ENCODE measurements around the gene LCAT. TPM values are rescaled to one million over a fixed set of nuclear protein-coding genes. Genes with fewer than 3 reads are reported as not detected.

LCAT gene
- 1 to 10 TPM; 9.1 to 9.9 TPM for total RNA-seq

- Mint-ChIP-seq H3K4me1 (peaks cover 21% of the 10 kb centered on the region), H3K9me3 (ENCODE audit: low read depth) (no peaks in the 10 kb centered on the region), H3K27ac (no peak within 1 kb of the TSS), H3K4me3 (no peak within 1 kb of the TSS), H3K27me3 (no peaks in the 10 kb centered on the region), H3K36me3 (ENCODE audit: low read depth) (peaks cover 18% of the 10 kb centered on the region)
- CTCF ChIA-PET, result interaction anchor here (0.6 to 1.3 kb wide), 3 partner anchors 8 to 613 kb away, joined by 3 to 5 read pairs (median 3); partner anchors contain the start of gene DPEP3
- no peak for DNase-seq
- no peak for ATAC-seq
- POLR2A ChIA-PET, result interaction anchor here (0.7 to 1.0 kb wide), 2 partner anchors 8 to 139 kb away, joined by 3 read pairs; no protein-coding TSS in a partner anchor
- intact Hi-C loops (cut with DNase I, micrococcal nuclease), result no loop called here
Measured at GRCh38 chr16:67943619-67944504, at the start of gene LCAT. LCAT (minus strand) TSS chr16:67944120; CDS start chr16:67944101, 19 bp downstream.

- no peaks in the 10 kb centered on the region for H3K36me3 Mint-ChIP-seq (ENCODE audit: low read depth)
- ATAC-seq (peak; percentile 89), DNase-seq (peak; percentile 92)
- intact Hi-C loops (cut with DNase I, micrococcal nuclease), result loop anchor here (1.0 to 2.0 kb wide), 7 partner anchors 25 to 236 kb away; partner anchors contain the start of genes DDX28 (in 2 of the 2), DUS2 (in 2 of the 2) and SLC12A4 (in 1 of the 2)
- peak overlapping the region; percentile 96 for H3K27ac Mint-ChIP-seq
- no peaks in the 10 kb centered on the region for H3K9me3 Mint-ChIP-seq (ENCODE audit: low read depth)
- H3K27me3 Mint-ChIP-seq, result no peaks in the 10 kb centered on the region
- H3K4me3 Mint-ChIP-seq, result peak overlapping the region; percentile 69
- POLR2A ChIA-PET, result no interaction called here
- H3K4me1 Mint-ChIP-seq, result peaks cover 38% of the 10 kb centered on the region
- CTCF ChIA-PET, result interaction anchor here (0.9 to 2.4 kb wide), 7 partner anchors 9 to 53 kb away, joined by 3 to 11 read pairs (median 6); partner anchors contain the start of genes DDX28 and DUS2
Measured at GRCh38 chr16:67993207-67994039, 49.5 kb upstream of the LCAT start.

GRCh38 chr16:67992661-67993206 is 48.8 kb upstream of the LCAT start:
- Mint-ChIP-seq H3K9me3 (ENCODE audit: low read depth) (no peaks in the 10 kb centered on the region), H3K4me1 (peaks cover 36% of the 10 kb centered on the region), H3K27ac (peak overlapping the region; percentile 43), H3K36me3 (ENCODE audit: low read depth) (no peaks in the 10 kb centered on the region), H3K4me3 (no peak overlapping the region), H3K27me3 (no peaks in the 10 kb centered on the region)
- DNase-seq, result no peak
- ChIA-PET CTCF (interaction anchor here (0.8 to 1.6 kb wide), 5 partner anchors 13 to 73 kb away, joined by 3 to 6 read pairs (median 3); partner anchors contain the start of genes DDX28 and DUS2), POLR2A (no interaction called here)
- intact Hi-C loops (cut with DNase I, micrococcal nuclease), result loop anchor here (1.0 to 2.0 kb wide), 7 partner anchors 24 to 237 kb away; partner anchors contain the start of genes DDX28 (in 2 of the 2), DUS2 (in 2 of the 2) and SLC12A4 (in 1 of the 2)
- no peak for ATAC-seq

GRCh38 chr16:67990018-67990386 is 46.1 kb upstream of the LCAT start:
- CTCF ChIA-PET, result no interaction called here
- POLR2A ChIA-PET, result no interaction called here
- H3K27me3 Mint-ChIP-seq, result no peaks in the 10 kb centered on the region
- H3K36me3 Mint-ChIP-seq (ENCODE audit: low read depth), result no peaks in the 10 kb centered on the region
- intact Hi-C loops (cut with DNase I, micrococcal nuclease), result no loop called here
- peaks cover 21% of the 10 kb centered on the region for H3K4me1 Mint-ChIP-seq
- ATAC-seq (no peak), DNase-seq (no peak)
- no peaks in the 10 kb centered on the region for H3K9me3 Mint-ChIP-seq (ENCODE audit: low read depth)
- H3K27ac Mint-ChIP-seq, result peak overlapping the region; percentile 47
- H3K4me3 Mint-ChIP-seq, result no peak overlapping the region

- H3K4me3 Mint-ChIP-seq, result no peak overlapping the region
- intact Hi-C loops (cut with DNase I, micrococcal nuclease), result no loop called here
- H3K27me3 Mint-ChIP-seq, result no peaks in the 10 kb centered on the region
- H3K9me3 Mint-ChIP-seq (ENCODE audit: low read depth), result no peaks in the 10 kb centered on the region
- ATAC-seq (no peak), DNase-seq (no peak)
- peaks cover 22% of the 10 kb centered on the region for H3K4me1 Mint-ChIP-seq
- POLR2A ChIA-PET, result no interaction called here
- H3K27ac Mint-ChIP-seq, result no peak overlapping the region
- no peaks in the 10 kb centered on the region for H3K36me3 Mint-ChIP-seq (ENCODE audit: low read depth)
- CTCF ChIA-PET, result interaction anchor here (0.5 kb wide), 1 partner anchor 9 kb away, joined by 3 read pairs; the partner anchor contains the start of gene DPEP2
Measured at GRCh38 chr16:67989322-67990017, 45.5 kb upstream of the LCAT start.

- peaks cover 26% of the 10 kb centered on the region for H3K4me1 Mint-ChIP-seq
- POLR2A ChIA-PET, result no interaction called here
- DNase-seq (no peak), ATAC-seq (no peak)
- CTCF ChIA-PET, result interaction anchor here (1.4 kb wide), 1 partner anchor 10 kb away, joined by 5 read pairs; the partner anchor contains the start of gene DPEP2
- no peaks in the 10 kb centered on the region for H3K27me3 Mint-ChIP-seq
- no peaks in the 10 kb centered on the region for H3K9me3 Mint-ChIP-seq (ENCODE audit: low read depth)
- intact Hi-C loops (cut with DNase I, micrococcal nuclease), result no loop called here
- H3K27ac Mint-ChIP-seq, result no peak overlapping the region
- no peaks in the 10 kb centered on the region for H3K36me3 Mint-ChIP-seq (ENCODE audit: low read depth)
- H3K4me3 Mint-ChIP-seq, result no peak overlapping the region
Measured at GRCh38 chr16:67988675-67989074, 44.8 kb upstream of the LCAT start.

- no peak overlapping the region for H3K4me3 Mint-ChIP-seq
- ChIA-PET POLR2A (interaction anchor here (1.3 kb wide), 1 partner anchor 12 kb away, joined by 3 read pairs; the partner anchor contains the start of gene DPEP2), CTCF (interaction anchor here (0.6 to 1.4 kb wide), 5 partner anchors 11 to 138 kb away, joined by 3 to 5 read pairs (median 3); partner anchors contain the start of genes CTRL and DPEP2)
- no peaks in the 10 kb centered on the region for H3K9me3 Mint-ChIP-seq (ENCODE audit: low read depth)
- intact Hi-C loops (cut with DNase I, micrococcal nuclease), result no loop called here
- H3K27me3 Mint-ChIP-seq, result no peaks in the 10 kb centered on the region
- H3K36me3 Mint-ChIP-seq (ENCODE audit: low read depth), result no peaks in the 10 kb centered on the region
- no peak for DNase-seq
- ATAC-seq, result no peak
- H3K27ac Mint-ChIP-seq, result peak overlapping the region; percentile 1
- peaks cover 28% of the 10 kb centered on the region for H3K4me1 Mint-ChIP-seq
Measured at GRCh38 chr16:67987460-67988160, 43.7 kb upstream of the LCAT start.

- Mint-ChIP-seq H3K4me1 (peaks cover 25% of the 10 kb centered on the region), H3K27ac (no peak overlapping the region), H3K36me3 (ENCODE audit: low read depth) (no peaks in the 10 kb centered on the region), H3K27me3 (no peaks in the 10 kb centered on the region), H3K9me3 (ENCODE audit: low read depth) (no peaks in the 10 kb centered on the region), H3K4me3 (no peak overlapping the region)
- intact Hi-C loops (cut with DNase I, micrococcal nuclease), result no loop called here
- ChIA-PET POLR2A (interaction anchor here (1.3 kb wide), 1 partner anchor 12 kb away, joined by 3 read pairs; the partner anchor contains the start of gene DPEP2), CTCF (interaction anchor here (0.6 to 1.5 kb wide), 6 partner anchors 12 to 241 kb away, joined by 3 to 4 read pairs (median 3); partner anchors contain the start of genes CTRL and PSMB10)
- ATAC-seq, result no peak
- no peak for DNase-seq
Measured at GRCh38 chr16:67986949-67987348, 43.0 kb upstream of the LCAT start.

GRCh38 chr16:67982011-67982696 is 38.2 kb upstream of the LCAT start:
- Mint-ChIP-seq H3K4me3 (no peak overlapping the region), H3K27ac (no peak overlapping the region), H3K27me3 (no peaks in the 10 kb centered on the region), H3K9me3 (ENCODE audit: low read depth) (no peaks in the 10 kb centered on the region), H3K36me3 (ENCODE audit: low read depth) (no peaks in the 10 kb centered on the region), H3K4me1 (peaks cover 25% of the 10 kb centered on the region)
- ATAC-seq (no peak), DNase-seq (no peak)
- POLR2A ChIA-PET, result interaction anchor here (0.6 kb wide), 3 partner anchors 22 to 339 kb away, joined by 3 to 4 read pairs (median 3); no protein-coding TSS in a partner anchor
- CTCF ChIA-PET, result interaction anchor here (1.1 to 3.5 kb wide), 3 partner anchors 13 to 24 kb away, joined by 4 to 11 read pairs (median 4); no protein-coding TSS in a partner anchor
- intact Hi-C loops (cut with DNase I, micrococcal nuclease), result no loop called here
